ENCODE data around the gene CDHR3. TPM values are rescaled to one million over a fixed set of nuclear protein-coding genes. Genes with fewer than 3 reads are reported as not detected.

The CDHR3 gene
- total RNA-seq, 4 donors from 2014 or later, result 5.4 to 7.9 (median 5.9) TPM; not detected in 1

- no peak for DNase-seq
- Histone ChIP-seq H3K27me3 (no peaks in the 10 kb centered on the region), H3K9me3 (no peaks in the 10 kb centered on the region), H3K36me3 (no peaks in the 10 kb centered on the region), H3K27ac (no peak overlapping the region), H3K4me3 (no peak overlapping the region), H3K4me1 (no peaks in the 10 kb centered on the region)
- TF ChIP-seq CTCF (IDR thresholded peaks at IDR 0.05), result no peak
- intact Hi-C loops (cut with DNase I; ENCODE audit: low total_unique reads), result no loop called here
These were observed 92.0 kb downstream of the CDHR3 start for GRCh38 chr7:106054971-106055532.

- DNase-seq, result peak; percentile 73 to 79
- no peaks in the 10 kb centered on the region for H3K36me3 ChIP-seq
- H3K9me3 ChIP-seq, result no peaks in the 10 kb centered on the region
- TF ChIP-seq CTCF (IDR thresholded peaks at IDR 0.05), result peak; percentile 80 to 94 (median 87)
- TF ChIP-seq POLR2A (IDR thresholded peaks at IDR 0.05), result no peak
- H3K4me3 ChIP-seq, result no peak overlapping the region
- H3K27me3 ChIP-seq, result no peaks in the 10 kb centered on the region
- no peak overlapping the region for H3K27ac ChIP-seq
- intact Hi-C loops (cut with DNase I; ENCODE audit: low total_unique reads), result loop anchor here (2.0 kb wide), 1 partner anchor 96 kb away; no protein-coding TSS in a partner anchor
- H3K4me1 ChIP-seq, result no peaks in the 10 kb centered on the region
These were observed 93.6 kb downstream of the CDHR3 start for GRCh38 chr7:106056513-106057203.

DNA sequence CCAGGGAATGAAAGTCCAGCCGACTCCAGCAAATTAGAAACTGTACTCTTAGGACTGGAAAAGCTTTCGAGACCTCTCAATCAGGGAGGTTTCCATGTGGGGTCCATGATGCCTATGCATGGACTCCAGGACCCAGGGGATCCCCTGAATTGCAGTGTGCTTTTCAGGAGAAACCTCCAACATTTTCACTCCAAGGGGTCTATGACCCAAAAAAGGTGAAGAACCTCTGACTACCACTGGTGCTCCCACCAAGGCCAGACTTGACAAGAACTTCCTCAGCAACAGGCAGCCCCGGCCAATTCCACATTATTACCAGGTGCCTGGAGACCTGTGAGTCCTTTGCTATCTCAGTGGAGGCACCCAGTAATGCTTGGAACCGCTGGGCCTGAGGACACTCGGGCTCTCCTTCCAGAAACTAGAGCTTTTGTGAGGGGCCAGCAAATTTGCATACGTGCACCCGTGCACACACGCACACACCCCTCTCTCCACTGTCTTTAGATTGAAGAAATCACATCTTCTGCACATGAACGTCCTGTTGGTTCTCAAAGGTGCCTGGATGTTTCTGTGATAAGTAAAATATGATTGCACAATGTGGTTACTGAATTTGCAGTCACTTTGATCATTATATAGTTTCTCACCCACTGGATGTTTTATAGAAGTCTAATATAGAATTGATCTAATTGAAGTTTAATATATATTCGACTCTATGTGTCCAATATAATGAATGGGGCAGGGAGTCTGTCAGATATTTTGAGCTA, 94.3 kb downstream of the CDHR3 start:
- Histone ChIP-seq H3K27me3 (no peaks in the 10 kb centered on the region), H3K4me1 (no peaks in the 10 kb centered on the region), H3K9me3 (no peaks in the 10 kb centered on the region), H3K36me3 (no peaks in the 10 kb centered on the region), H3K27ac (no peak overlapping the region), H3K4me3 (no peak overlapping the region)
- intact Hi-C loops (cut with DNase I; ENCODE audit: low total_unique reads), result loop anchor here (2.0 kb wide), 1 partner anchor 95 kb away; no protein-coding TSS in a partner anchor
- DNase-seq, result no peak
- no peak for TF ChIP-seq CTCF (IDR thresholded peaks at IDR 0.05)
- no peak for TF ChIP-seq POLR2A (IDR thresholded peaks at IDR 0.05)

DNA sequence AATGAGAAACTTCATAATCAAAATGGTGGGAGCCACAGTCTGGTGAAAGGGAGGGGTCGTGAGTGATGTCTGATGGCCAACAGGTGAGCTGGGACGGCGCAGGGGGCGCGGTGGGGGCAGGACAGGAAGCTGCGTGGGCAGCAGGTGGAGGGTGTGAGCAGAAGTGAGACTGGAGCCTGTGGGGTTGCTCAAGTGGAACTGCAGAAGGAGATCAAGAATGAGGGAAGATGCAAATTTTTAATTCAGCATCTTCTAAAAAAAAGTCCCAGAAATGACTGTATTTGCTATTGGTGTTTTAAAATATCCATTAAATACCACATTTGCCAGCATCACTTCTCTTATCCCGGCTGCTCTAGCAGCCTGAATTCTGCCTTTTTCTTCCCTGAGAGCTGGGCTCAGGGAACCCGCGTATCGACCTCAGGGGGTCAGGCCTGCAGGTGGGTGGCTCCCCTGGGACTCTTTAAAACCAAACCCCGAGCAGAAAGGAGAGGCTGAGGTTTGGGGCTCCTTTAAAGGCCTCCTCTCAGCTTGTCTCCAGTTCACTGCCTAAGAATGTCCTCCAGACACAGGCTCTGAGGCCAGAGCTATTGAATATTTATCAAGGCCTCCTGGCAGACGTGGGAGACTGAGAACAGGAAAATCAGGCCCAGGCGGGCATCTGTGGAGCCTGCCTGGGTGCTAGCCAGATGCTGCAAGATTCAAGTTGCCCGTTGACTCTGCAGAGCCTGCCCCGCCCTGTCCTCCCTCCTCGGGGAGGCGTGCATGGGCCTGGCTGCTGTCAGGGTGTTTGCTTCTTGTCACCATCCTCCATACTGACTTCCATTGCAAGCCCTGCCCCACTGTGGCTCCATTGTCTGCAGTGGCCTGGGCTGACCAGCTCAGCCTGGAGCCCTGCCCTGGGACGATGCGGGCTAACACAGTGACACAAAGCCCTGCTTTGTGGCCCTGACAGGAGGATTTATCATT, 95.2 kb downstream of the CDHR3 start:
- DNase-seq, result no peak
- Histone ChIP-seq H3K4me3 (no peak overlapping the region), H3K27me3 (no peaks in the 10 kb centered on the region), H3K27ac (no peak overlapping the region), H3K4me1 (no peaks in the 10 kb centered on the region), H3K9me3 (no peaks in the 10 kb centered on the region), H3K36me3 (no peaks in the 10 kb centered on the region)
- intact Hi-C loops (cut with DNase I; ENCODE audit: low total_unique reads), result loop anchor here (2.0 kb wide), 1 partner anchor 95 kb away; no protein-coding TSS in a partner anchor
- TF ChIP-seq POLR2A (IDR thresholded peaks at IDR 0.05) (no peak), CTCF (IDR thresholded peaks at IDR 0.05) (no peak)
